Mucosa of gallbladder (tissue), 1 donor: ENCODE results near the gene MNX1. TPM values are rescaled to one million over a fixed set of nuclear protein-coding genes. Genes with fewer than 3 reads are reported as not detected.

ENCODE experiments used
- DNase-seq: peaks from one replicate; pipeline ENCODE4 v3.0.0-alpha.2; 2020; ENCODE audit warnings: low spot score
- total RNA-seq: library from RNA; stranded (reverse); gene quantifications from one replicate; pipeline ENCODE4 v1.2.1, GENCODE V29; 2021
- donor health status: DM: no; HTN: no; CAD: no.

MNX1 gene
- total RNA-seq, 1 donor from 2014 or later, result 15.4 TPM

GRCh38 chr7:156975620-156976019 is 34.8 kb downstream of the MNX1 start:
- no peak for DNase-seq

GRCh38 chr7:156969972-156970420 is 40.5 kb downstream of the MNX1 start:
- DNase-seq, result no peak

DNA sequence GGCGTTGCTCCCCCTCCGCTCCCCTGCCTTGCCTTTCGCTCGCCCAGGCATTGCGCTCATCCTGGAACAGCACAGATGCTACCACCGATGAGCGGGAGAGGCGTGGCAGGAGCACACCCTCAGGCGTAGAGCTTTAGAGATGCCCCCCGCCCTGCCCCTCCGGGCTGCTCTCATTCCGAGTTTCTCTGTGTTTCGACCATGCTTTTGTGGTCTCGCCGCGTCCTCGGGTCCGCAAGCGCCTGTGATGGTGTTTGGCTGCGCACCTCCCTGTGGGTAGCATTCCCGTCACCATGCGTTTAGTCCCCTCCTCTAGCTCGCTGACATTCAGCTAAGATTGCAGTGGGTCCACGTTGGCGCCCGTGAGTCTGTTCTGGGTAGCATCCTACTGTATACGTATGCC is 42.3 kb downstream of the MNX1 start:
- no peak for DNase-seq

- no peak for DNase-seq
These were observed 44.1 kb downstream of the MNX1 start for GRCh38 chr7:156966387-156966786.

GRCh38 chr7:156964971-156965370 is 45.5 kb downstream of the MNX1 start:
- DNase-seq, result no peak

DNA sequence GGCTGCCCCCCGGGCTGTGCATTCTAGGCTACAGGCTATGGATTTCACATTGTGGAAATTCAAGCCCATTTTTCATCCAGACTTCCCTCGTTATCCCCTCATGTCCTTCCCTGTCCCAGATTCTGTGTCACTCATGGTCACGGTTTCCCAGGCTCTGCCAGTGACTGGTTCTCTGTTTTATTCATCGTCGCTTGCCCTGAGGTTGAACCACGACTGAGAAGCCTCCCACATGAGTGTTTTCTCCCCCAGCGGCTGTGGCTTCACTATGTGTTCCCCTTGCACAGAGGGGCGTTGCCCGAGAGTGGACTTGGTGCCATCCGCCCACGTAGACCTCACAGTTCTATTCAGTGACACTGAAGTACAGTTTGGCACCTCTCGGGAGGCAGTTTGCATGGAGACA is 47.0 kb downstream of the MNX1 start:
- DNase-seq, result no peak

DNA sequence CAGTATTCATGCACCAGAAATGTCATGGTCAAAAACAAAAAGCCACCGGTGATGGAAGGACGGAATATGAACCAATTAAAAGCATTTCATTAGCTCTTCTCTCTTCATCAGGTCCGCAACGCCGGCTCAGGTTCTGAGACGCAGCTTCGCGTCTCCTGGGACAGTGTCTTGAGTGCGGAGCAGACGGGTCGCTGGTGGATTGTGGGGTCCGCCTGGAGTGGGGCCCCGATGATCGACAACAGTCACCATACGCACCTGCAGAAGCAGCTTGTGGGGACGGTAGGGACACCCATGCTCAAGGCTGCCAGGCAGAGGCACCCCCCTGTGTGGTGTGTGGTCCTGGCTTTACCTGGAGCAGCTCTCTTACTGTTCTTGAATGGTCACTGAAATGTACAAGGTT is 47.6 kb downstream of the MNX1 start:
- no peak for DNase-seq

DNA sequence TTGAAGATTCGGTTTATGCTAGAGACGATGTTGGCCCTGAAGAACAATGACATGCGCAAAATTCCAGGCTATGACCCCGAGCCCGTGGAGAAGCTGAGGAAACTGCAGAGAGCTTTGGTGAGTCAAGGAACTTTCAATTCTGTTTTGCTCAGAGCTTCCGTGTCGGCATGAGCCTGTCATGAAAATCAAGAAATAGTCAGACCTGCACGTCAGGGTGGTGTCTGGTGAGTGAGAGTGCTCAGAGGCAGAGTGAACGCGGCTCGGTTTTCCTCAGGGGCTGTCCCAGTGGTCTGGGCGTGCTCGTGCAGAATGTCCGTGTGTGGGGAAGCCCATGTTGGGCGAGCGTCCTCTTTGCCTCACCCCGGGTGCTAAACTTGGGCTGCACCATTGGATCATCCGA is 48.3 kb downstream of the MNX1 start:
- DNase-seq, result no peak

GRCh38 chr7:156956727-156957126 is 53.7 kb downstream of the MNX1 start:
- DNase-seq, result no peak

DNA sequence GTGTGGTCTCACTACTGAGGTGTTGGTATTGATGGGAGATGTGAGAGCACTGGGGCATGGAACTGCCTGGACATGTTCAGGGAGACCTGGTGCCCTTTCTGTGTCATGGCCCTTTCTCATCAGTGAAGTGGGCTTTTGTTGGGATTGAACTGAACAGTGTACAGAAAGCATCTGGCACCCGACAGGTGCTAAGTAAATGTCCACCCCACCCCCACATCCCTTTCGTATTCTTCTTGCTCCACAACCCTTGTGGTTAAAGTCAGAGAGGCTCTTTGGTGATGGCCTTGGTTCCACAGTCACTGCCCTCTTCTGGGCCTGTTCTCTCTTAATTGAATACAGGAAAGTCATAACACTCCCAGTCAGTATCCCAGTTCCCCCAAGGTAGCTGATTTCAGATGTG is 55.5 kb downstream of the MNX1 start:
- DNase-seq, result no peak

Other genes with a start within 250 kb of the MNX1 start
- gene LMBR1, start 117.5 kb downstream of the MNX1 start, total RNA-seq, result 51.4 TPM
- 12.8 TPM for gene NOM1, start 61.0 kb downstream of the MNX1 start, total RNA-seq
- 60.4 TPM for gene UBE3C, start 128.3 kb upstream of the MNX1 start, total RNA-seq